ENCODE measurements around the gene C1QB.
"Not testable (repeated sequence)": the region's sequence is repeated elsewhere in the genome, so short reads cannot be mapped to it uniquely, and the experiment has no call there.

C1QB gene

GRCh38 chr1:22660716-22661241 lies 7.7 kb downstream of the C1QB start:
- in situ Hi-C loops (cut with MboI; ENCODE audit: low sequenced_read_pairs), result no loop called here

- in situ Hi-C loops (cut with MboI; ENCODE audit: low sequenced_read_pairs), result no loop called here
These were observed 8.8 kb downstream of the C1QB start for GRCh38 chr1:22661880-22662279.

GRCh38 chr1:22662318-22662717 lies 9.3 kb downstream of the C1QB start:
- in situ Hi-C loops (cut with MboI; ENCODE audit: low sequenced_read_pairs), result no loop called here

- in situ Hi-C loops (cut with MboI; ENCODE audit: low sequenced_read_pairs), result no loop called here
These were observed 10.0 kb downstream of the C1QB start for GRCh38 chr1:22662986-22663408.

- in situ Hi-C loops (cut with MboI; ENCODE audit: low sequenced_read_pairs), result no loop called here
These were observed 12.7 kb downstream of the C1QB start for GRCh38 chr1:22665752-22666151.

- in situ Hi-C loops (cut with MboI; ENCODE audit: low sequenced_read_pairs), result no loop called here
These were observed 13.4 kb downstream of the C1QB start for GRCh38 chr1:22666412-22666811.

- in situ Hi-C loops (cut with MboI; ENCODE audit: low sequenced_read_pairs), result not testable (repeated sequence)
These were observed 15.8 kb downstream of the C1QB start for GRCh38 chr1:22668840-22669239.

- in situ Hi-C loops (cut with MboI; ENCODE audit: low sequenced_read_pairs), result no loop called here
These were observed 17.4 kb downstream of the C1QB start for GRCh38 chr1:22670352-22670975.

- in situ Hi-C loops (cut with MboI; ENCODE audit: low sequenced_read_pairs), result no loop called here
These were observed 19.0 kb downstream of the C1QB start for GRCh38 chr1:22671999-22672398.

GRCh38 chr1:22673486-22674409 lies 20.7 kb downstream of the C1QB start:
- in situ Hi-C loops (cut with MboI; ENCODE audit: low sequenced_read_pairs), result no loop called here

- in situ Hi-C loops (cut with MboI; ENCODE audit: low sequenced_read_pairs), result no loop called here
These were observed 21.3 kb downstream of the C1QB start for GRCh38 chr1:22674410-22674749.

GRCh38 chr1:22676151-22676550 lies 23.1 kb downstream of the C1QB start:
- in situ Hi-C loops (cut with MboI; ENCODE audit: low sequenced_read_pairs), result loop anchor here (25.0 kb wide), 1 partner anchor 211 kb away; no protein-coding TSS in a partner anchor

GRCh38 chr1:22676916-22677583 lies 24.0 kb downstream of the C1QB start:
- in situ Hi-C loops (cut with MboI; ENCODE audit: low sequenced_read_pairs), result loop anchor here (25.0 kb wide), 1 partner anchor 210 kb away; no protein-coding TSS in a partner anchor

GRCh38 chr1:22677931-22678896 lies 25.2 kb downstream of the C1QB start:
- in situ Hi-C loops (cut with MboI; ENCODE audit: low sequenced_read_pairs), result loop anchor here (25.0 kb wide), 1 partner anchor 209 kb away; no protein-coding TSS in a partner anchor

- in situ Hi-C loops (cut with MboI; ENCODE audit: low sequenced_read_pairs), result loop anchor here (25.0 kb wide), 1 partner anchor 207 kb away; no protein-coding TSS in a partner anchor
These were observed 27.7 kb downstream of the C1QB start for GRCh38 chr1:22680726-22681125.

- in situ Hi-C loops (cut with MboI; ENCODE audit: low sequenced_read_pairs), result loop anchor here (25.0 kb wide), 1 partner anchor 206 kb away; no protein-coding TSS in a partner anchor
These were observed 28.7 kb downstream of the C1QB start for GRCh38 chr1:22681556-22682276.

- in situ Hi-C loops (cut with MboI; ENCODE audit: low sequenced_read_pairs), result loop anchor here (25.0 kb wide), 1 partner anchor 204 kb away; no protein-coding TSS in a partner anchor
These were observed 30.5 kb downstream of the C1QB start for GRCh38 chr1:22683547-22683946.

- in situ Hi-C loops (cut with MboI; ENCODE audit: low sequenced_read_pairs), result loop anchor here (25.0 kb wide), 1 partner anchor 202 kb away; no protein-coding TSS in a partner anchor
These were observed 32.6 kb downstream of the C1QB start for GRCh38 chr1:22685591-22686059.

- in situ Hi-C loops (cut with MboI; ENCODE audit: low sequenced_read_pairs), result loop anchor here (25.0 kb wide), 1 partner anchor 200 kb away; no protein-coding TSS in a partner anchor
These were observed 34.2 kb downstream of the C1QB start for GRCh38 chr1:22687191-22687590.

Data from HL-60/S4 treated with phorbol 12-myristate 13-acetate at 8.2 ng/mL for 4 days and 3 days (cell line).